HG02884 (cell line): ENCODE data around the gene GARIN1A.
"Not testable (repeated sequence)": the region's sequence is repeated elsewhere in the genome, so short reads cannot be mapped to it uniquely, and the experiment has no call there.

Experiments used
- ATAC-seq: cut with Tn5 transposase; IDR thresholded peaks from one replicate; pipeline ENCODE4 v1.9.1; 2021; ENCODE audit warnings: mild to moderate bottlenecking, moderate library complexity; ENCODE audit not compliant: unreplicated experiment

The GARIN1A gene

GRCh38 chr7:128671992-128672391 lies at the start of gene GARIN1A:
TSS of gene GARIN1A (plus strand) at chr7:128672292. CDS start at chr7:128672398, 106 bp downstream.
- ATAC-seq = no peak

DNA sequence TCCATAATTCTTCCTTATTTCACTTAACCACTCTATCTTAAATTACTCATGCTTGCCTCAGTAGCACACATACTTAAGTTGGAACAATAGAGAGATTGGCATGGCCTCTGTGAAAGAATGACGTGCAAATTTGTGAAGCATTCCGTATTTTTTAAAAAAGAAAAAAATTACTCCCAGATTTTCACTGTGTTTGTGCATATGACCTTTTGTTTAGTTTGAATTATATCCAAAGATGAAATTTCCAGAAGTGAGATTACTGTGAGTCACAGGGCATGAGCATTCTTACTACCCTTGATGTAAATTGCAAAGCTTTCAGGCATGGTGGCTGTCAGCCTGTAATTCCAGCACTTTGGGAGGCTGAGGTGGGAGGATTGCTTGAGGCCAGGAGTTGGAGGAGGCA lies 45.0 kb upstream of the GARIN1A start:
- not testable (repeated sequence) for ATAC-seq

DNA sequence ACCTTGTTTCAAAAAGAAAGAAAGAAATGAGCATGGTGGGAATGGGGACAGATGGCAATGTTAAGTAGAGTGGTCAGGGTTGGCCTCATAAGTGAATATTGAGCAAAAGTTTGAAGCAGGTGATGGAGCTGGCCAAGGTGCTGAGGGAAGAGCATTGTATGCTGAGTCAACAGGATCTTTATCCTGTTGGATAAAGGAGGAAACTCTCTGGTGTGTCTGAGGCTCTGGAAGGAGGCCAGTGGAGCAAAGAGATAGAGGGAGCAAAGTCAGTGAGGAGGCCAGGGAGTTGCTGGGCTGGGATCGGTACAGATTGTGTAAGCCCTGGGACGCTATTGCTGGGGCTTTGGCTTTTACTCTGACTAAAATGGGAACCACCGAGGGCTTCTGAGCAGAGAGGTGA lies 38.2 kb upstream of the GARIN1A start:
- not testable (repeated sequence) for ATAC-seq

DNA sequence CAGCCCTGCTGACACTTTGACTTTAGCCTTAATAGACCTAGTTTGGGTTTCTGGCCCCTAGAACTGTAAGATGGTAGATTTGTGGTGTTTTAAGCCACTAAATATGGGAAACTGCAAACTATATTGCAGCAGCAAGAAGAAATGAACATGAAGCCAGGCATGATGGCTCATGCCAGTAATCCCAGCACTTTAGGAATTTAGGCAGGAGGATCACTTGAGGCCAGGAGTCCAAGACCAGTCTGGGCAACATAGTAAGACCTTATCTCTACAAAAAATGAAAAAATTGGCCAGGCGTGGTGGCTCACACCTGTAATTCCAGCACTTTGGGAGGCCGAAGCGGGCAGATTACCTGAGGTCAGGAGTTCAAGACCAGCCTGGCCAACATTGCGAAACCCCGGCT lies 26.9 kb upstream of the GARIN1A start:
- ATAC-seq = not testable (repeated sequence)

GRCh38 chr7:128645844-128646243 lies 26.2 kb upstream of the GARIN1A start:
- ATAC-seq = not testable (repeated sequence)

DNA sequence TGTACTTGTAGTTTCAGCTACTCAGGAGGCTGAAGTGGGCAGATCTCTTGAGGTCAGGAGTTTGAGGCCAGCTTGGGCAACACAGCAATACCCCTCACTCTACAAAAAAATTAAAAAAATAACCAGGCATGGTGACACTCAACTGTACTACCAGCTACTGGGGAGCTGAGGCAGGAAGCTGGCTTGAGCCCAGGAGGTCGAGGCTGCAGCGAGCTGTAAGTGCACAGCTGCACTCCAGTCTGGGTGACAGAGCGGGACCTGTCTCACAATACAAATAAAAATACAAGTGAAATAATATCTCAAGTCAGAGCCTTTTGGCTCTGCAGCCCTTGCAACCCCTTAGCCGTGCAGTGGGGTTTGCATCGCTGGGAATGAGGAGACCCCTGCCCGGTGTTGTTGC lies 25.2 kb upstream of the GARIN1A start:
- ATAC-seq = not testable (repeated sequence)

DNA sequence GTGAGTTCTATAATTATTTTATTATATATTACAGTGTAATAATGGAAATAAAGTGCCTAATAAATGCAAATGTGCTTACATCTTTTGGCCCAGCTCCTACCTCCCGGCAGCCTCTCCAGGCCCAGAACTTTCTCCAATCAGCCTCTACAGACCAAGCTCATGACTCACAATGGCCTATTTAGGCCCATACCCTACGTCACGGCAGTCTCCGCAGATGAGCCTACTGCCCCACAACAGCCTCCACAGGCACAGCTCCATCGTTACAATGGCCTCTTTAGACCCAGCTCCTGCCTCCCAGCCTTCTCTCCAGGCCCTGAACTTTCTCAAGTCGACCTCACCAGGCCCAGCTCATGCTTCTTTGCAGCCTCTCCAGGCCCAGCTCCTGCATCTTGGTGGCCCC lies 21.0 kb upstream of the GARIN1A start:
- not testable (repeated sequence) for ATAC-seq

DNA sequence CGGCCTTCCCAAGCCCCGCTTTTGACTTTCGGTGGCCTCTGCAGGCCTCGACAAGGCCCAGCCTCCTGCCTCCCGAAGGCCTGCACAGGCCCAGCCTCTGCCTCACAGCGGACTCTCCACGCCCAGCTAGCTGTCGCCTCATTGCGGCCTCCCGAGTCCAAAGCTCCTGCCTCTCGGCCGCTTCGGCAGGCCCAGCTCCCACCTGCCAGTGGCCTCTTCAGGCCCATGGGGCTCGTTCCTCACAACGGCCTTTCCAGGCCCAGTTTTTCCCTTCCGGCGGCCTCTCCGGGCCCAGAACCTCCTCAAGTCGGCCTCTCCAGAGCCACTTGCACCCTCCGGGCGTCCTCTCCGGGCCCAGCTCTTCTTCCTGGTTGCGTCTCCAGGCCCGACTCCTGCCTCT lies 19.5 kb upstream of the GARIN1A start:
- ATAC-seq = not testable (repeated sequence)

- not testable (repeated sequence) for ATAC-seq
Observed at GRCh38 chr7:128653197-128653596, 18.9 kb upstream of the GARIN1A start.

DNA sequence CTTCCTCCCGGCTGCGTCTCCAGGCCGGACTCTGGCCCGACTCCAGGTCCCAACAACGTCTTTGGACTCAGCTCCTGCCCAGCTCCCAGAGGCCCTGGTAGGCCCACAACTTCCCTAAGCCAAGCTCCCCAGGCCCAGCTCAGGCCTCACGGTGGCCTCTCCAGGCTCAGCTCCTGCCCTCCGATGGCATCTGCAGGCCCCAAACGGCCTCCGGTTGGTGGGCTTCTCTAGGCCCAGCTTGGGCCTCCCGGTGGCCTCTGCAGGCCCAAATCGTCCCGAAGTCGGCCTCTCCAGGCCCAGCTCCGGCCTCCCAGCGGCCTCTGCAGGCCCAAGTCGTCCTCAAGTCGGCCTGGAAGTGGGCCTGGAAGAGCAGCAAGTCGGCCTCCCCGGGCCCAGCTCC lies 18.0 kb upstream of the GARIN1A start:
- not testable (repeated sequence) for ATAC-seq

DNA sequence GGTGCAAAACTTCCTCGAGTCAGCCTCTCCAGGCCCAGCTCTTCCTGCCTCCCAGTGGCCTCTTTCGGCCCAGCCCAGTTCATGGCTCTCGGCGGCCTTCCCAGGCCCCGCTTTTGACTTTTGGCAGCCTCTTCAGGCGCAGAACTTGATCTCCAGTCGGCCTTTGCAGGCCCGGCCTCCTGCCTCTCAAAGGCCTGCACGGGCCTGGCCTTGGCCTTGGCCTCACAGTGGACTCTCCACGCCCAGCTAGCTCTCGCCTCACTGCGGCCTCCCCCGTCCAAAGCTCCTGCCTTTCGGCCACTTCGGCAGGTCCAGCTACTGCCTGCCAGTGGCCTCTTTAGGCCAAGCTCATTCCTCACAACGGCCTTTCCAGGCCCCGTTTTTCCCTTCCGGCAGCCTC lies 17.6 kb upstream of the GARIN1A start:
- not testable (repeated sequence) for ATAC-seq

- not testable (repeated sequence) for ATAC-seq
Observed at GRCh38 chr7:128658428-128658827, 13.7 kb upstream of the GARIN1A start.

GRCh38 chr7:128660596-128660995 lies 11.5 kb upstream of the GARIN1A start:
- ATAC-seq = no peak

GRCh38 chr7:128661446-128661845 lies 10.6 kb upstream of the GARIN1A start:
- no peak for ATAC-seq

DNA sequence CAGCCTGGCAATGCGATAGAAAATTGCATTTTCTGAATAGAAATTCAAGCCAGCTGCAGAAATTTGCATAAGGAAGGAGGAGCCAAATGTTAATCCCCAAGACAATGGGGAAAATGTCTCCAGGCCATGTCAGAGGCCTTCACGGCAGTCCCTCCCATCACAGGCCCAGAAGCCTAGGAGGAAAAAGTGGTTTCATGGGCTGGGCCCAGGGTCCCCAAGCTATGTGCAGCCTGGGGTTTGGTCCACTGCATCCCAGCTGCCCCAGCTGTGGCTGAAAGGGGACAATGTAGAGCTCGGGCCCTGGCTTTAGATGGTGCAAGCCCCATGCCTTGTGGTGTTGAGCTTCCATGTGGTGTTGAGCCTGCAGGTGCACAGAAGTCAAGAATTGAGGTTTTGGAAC lies 10.0 kb upstream of the GARIN1A start:
- ATAC-seq = no peak

- not testable (repeated sequence) for ATAC-seq
Observed at GRCh38 chr7:128663223-128663622, 8.9 kb upstream of the GARIN1A start.

- ATAC-seq = no peak
Observed at GRCh38 chr7:128665057-128665456, 7.0 kb upstream of the GARIN1A start.

GRCh38 chr7:128666200-128666599 lies 5.9 kb upstream of the GARIN1A start:
- no peak for ATAC-seq

- no peak for ATAC-seq
Observed at GRCh38 chr7:128672927-128673517, 930 bp downstream of the GARIN1A start.

GRCh38 chr7:128673571-128673970 lies 1.5 kb downstream of the GARIN1A start:
- ATAC-seq = no peak

GRCh38 chr7:128676665-128677064 lies 4.6 kb downstream of the GARIN1A start:
- no peak for ATAC-seq

- ATAC-seq = no peak
Observed at GRCh38 chr7:128679920-128680319, 7.8 kb downstream of the GARIN1A start.
